ENCODE data around the gene SAA2. TPM values are rescaled to one million over a fixed set of nuclear protein-coding genes. Genes with fewer than 3 reads are reported as not detected.
"Not testable (repeated sequence)": the region's sequence is repeated elsewhere in the genome, so short reads cannot be mapped to it uniquely, and the experiment has no call there.

The SAA2 gene
- total RNA-seq, 4 donors from 2014 or later: 12.6 TPM; not detected in 3

GRCh38 chr11:18259259-18259658, 10.8 kb upstream of the SAA2 start:
- no peaks in the 10 kb centered on the region for H3K27me3 ChIP-seq
- no peak for TF ChIP-seq EP300 (IDR thresholded peaks at IDR 0.05)
- TF ChIP-seq POLR2A (IDR thresholded peaks at IDR 0.05): no peak
- TF ChIP-seq CTCF (IDR thresholded peaks at IDR 0.05): no peak
- no peak overlapping the region for H3K4me3 ChIP-seq
- H3K9me3 ChIP-seq: no peaks in the 10 kb centered on the region
- DNase-seq (ENCODE audit: low spot score in 2 of 2): no peak
- H3K4me1 ChIP-seq: no peaks in the 10 kb centered on the region
- no peak overlapping the region for H3K27ac ChIP-seq
- H3K36me3 ChIP-seq: no peaks in the 10 kb centered on the region

- Histone ChIP-seq H3K36me3 (no peaks in the 10 kb centered on the region), H3K27ac (no peak overlapping the region), H3K4me3 (no peak overlapping the region), H3K4me1 (no peaks in the 10 kb centered on the region), H3K9me3 (no peaks in the 10 kb centered on the region), H3K27me3 (no peaks in the 10 kb centered on the region)
- TF ChIP-seq POLR2A (IDR thresholded peaks at IDR 0.05): no peak
- TF ChIP-seq CTCF (IDR thresholded peaks at IDR 0.05): no peak
- no peak for TF ChIP-seq EP300 (IDR thresholded peaks at IDR 0.05)
- DNase-seq (ENCODE audit: low spot score in 2 of 2): no peak
- 64 to 69% methylated on average over 2 of the region's 2 CpGs for WGBS, 2 donors
Measured at GRCh38 chr11:18254781-18255361, 6.4 kb upstream of the SAA2 start.

- no peaks in the 10 kb centered on the region for H3K9me3 ChIP-seq
- H3K4me3 ChIP-seq: no peak overlapping the region
- no peaks in the 10 kb centered on the region for H3K36me3 ChIP-seq
- TF ChIP-seq POLR2A (IDR thresholded peaks at IDR 0.05) (no peak), CTCF (IDR thresholded peaks at IDR 0.05) (no peak), EP300 (IDR thresholded peaks at IDR 0.05) (no peak)
- no peak for DNase-seq (ENCODE audit: low spot score in 2 of 2)
- H3K27ac ChIP-seq: no peak overlapping the region
- no peaks in the 10 kb centered on the region for H3K27me3 ChIP-seq
- H3K4me1 ChIP-seq: no peaks in the 10 kb centered on the region
- WGBS, 2 donors: 78 to 84% methylated on average over 11 of the region's 11 CpGs
Measured at GRCh38 chr11:18253778-18254338, 5.4 kb upstream of the SAA2 start.

- 76 to 83% methylated on average over 3 of the region's 3 CpGs for WGBS, 2 donors
- Histone ChIP-seq H3K9me3 (no peaks in the 10 kb centered on the region), H3K27ac (no peak overlapping the region), H3K4me3 (no peak overlapping the region), H3K4me1 (no peaks in the 10 kb centered on the region), H3K27me3 (no peaks in the 10 kb centered on the region), H3K36me3 (no peaks in the 10 kb centered on the region)
- no peak for DNase-seq (ENCODE audit: low spot score in 2 of 2)
- TF ChIP-seq EP300 (IDR thresholded peaks at IDR 0.05): no peak
- TF ChIP-seq CTCF (IDR thresholded peaks at IDR 0.05): no peak
- TF ChIP-seq POLR2A (IDR thresholded peaks at IDR 0.05): no peak
Measured at GRCh38 chr11:18253233-18253632, 4.8 kb upstream of the SAA2 start.

GRCh38 chr11:18247191-18247581, 1.3 kb downstream of the SAA2 start:
- DNase-seq (ENCODE audit: low spot score in 2 of 2); H3K4me3 ChIP-seq; H3K36me3 ChIP-seq; H3K27ac ChIP-seq; H3K27me3 ChIP-seq; H3K4me1 ChIP-seq; H3K9me3 ChIP-seq: not testable (repeated sequence)
- WGBS, 2 donors: 62 to 72% methylated on average over 4 to 5 of the region's 6 CpGs

GRCh38 chr11:18246379-18247190, 1.9 kb downstream of the SAA2 start:
- not testable (repeated sequence) for H3K9me3 ChIP-seq; H3K27me3 ChIP-seq; DNase-seq (ENCODE audit: low spot score in 2 of 2); H3K4me1 ChIP-seq; H3K36me3 ChIP-seq; H3K4me3 ChIP-seq
- H3K27ac ChIP-seq: peak overlapping the region in 1 of 4 donors; percentile 45
- WGBS, 2 donors: 74 to 87% methylated on average over 10 to 11 of the region's 11 CpGs

All from tibial nerve (tissue), 4 donors.